Measurements from ENCODE around the gene APMAP. TPM values are rescaled to one million over a fixed set of nuclear protein-coding genes. Genes with fewer than 3 reads are reported as not detected.
"Not testable (repeated sequence)": the region's sequence is repeated elsewhere in the genome, so short reads cannot be mapped to it uniquely, and the experiment has no call there.

The APMAP gene
- total RNA-seq, 2 experiments from 2014 or later = 9.5 to 11.3 TPM

GRCh38 chr20:24948939-24949679 is 43.4 kb downstream of the APMAP start, which contains the start of gene CST7:
Gene CST7, plus strand, starts transcription at chr20:24949269. Its CDS starts 237 bp downstream, at chr20:24949506.
- Mint-ChIP-seq H3K9me3 (peaks cover 14% of the 10 kb centered on the region), H3K4me1 (ENCODE audit: low read depth) (peaks cover 22% of the 10 kb centered on the region), H3K27ac (peak within 1 kb of the TSS; percentile 73), H3K27me3 (no peaks in the 10 kb centered on the region), H3K4me3 (peak within 1 kb of the TSS; percentile 36), H3K36me3 (ENCODE audit: low read depth) (peaks cover 20% of the 10 kb centered on the region)
- CTCF ChIA-PET = no interaction called here
- peak; percentile 44 to 96 (median 70) for DNase-seq
- H3K27ac ChIP-seq (ENCODE audit: low read depth in 1 of 2, low read length in 2 of 2) = peak within 1 kb of the TSS; percentile 33 to 38
- H3K27me3 ChIP-seq (ENCODE audit: control insufficient read depth in 1 of 2, insufficient read depth in 2 of 2, low read length in 2 of 2) = no peaks in the 10 kb centered on the region
- peaks cover under 1% of the 10 kb centered on the region for H3K36me3 ChIP-seq (ENCODE audit: insufficient read depth, low read length)
- peak within 1 kb of the TSS; percentile 66 for H3K4me3 ChIP-seq (ENCODE audit: low read length)
- no peaks in the 10 kb centered on the region for H3K9me3 ChIP-seq (ENCODE audit: control insufficient read depth in 1 of 2, insufficient read depth in 1 of 2, low read length in 2 of 2)
- intact Hi-C loops (cut with DNase I, micrococcal nuclease) = no loop called here
- ATAC-seq (ENCODE audit: poor library complexity) = peak; percentile 85
- TF ChIP-seq CTCF (IDR thresholded peaks at IDR 0.05) = no peak
- POLR2A ChIA-PET = interaction anchor here (1.2 kb wide), 1 partner anchor 108 kb away, joined by 3 read pairs; the partner anchor contains the start of gene ACSS1
- peaks cover 56% of the 10 kb centered on the region for H3K4me1 ChIP-seq (ENCODE audit: insufficient read depth, low read length)

GRCh38 chr20:24948396-24948938 is 44.1 kb downstream of the APMAP start:
- Mint-ChIP-seq H3K27ac (peak overlapping the region; percentile 73), H3K9me3 (peaks cover 14% of the 10 kb centered on the region), H3K4me3 (peak overlapping the region; percentile 36), H3K36me3 (ENCODE audit: low read depth) (peaks cover 22% of the 10 kb centered on the region), H3K4me1 (ENCODE audit: low read depth) (peaks cover 22% of the 10 kb centered on the region)
- H3K27ac ChIP-seq (ENCODE audit: low read depth in 1 of 2, low read length in 2 of 2); DNase-seq; ATAC-seq (ENCODE audit: poor library complexity); H3K27me3 Mint-ChIP-seq; CTCF ChIA-PET; H3K27me3 ChIP-seq (ENCODE audit: control insufficient read depth in 1 of 2, insufficient read depth in 2 of 2, low read length in 2 of 2); intact Hi-C loops (cut with DNase I, micrococcal nuclease); H3K36me3 ChIP-seq (ENCODE audit: insufficient read depth, low read length); H3K9me3 ChIP-seq (ENCODE audit: control insufficient read depth in 1 of 2, insufficient read depth in 1 of 2, low read length in 2 of 2): not testable (repeated sequence)
- POLR2A ChIA-PET = interaction anchor here (1.2 kb wide), 1 partner anchor 109 kb away, joined by 3 read pairs; the partner anchor contains the start of gene ACSS1
- H3K4me3 ChIP-seq (ENCODE audit: low read length) = peak overlapping the region; percentile 66
- peaks cover 50% of the 10 kb centered on the region for H3K4me1 ChIP-seq (ENCODE audit: insufficient read depth, low read length)

- ATAC-seq (ENCODE audit: poor library complexity); H3K4me3 Mint-ChIP-seq; H3K36me3 ChIP-seq (ENCODE audit: insufficient read depth, low read length); H3K27me3 Mint-ChIP-seq; H3K27ac Mint-ChIP-seq; H3K27ac ChIP-seq (ENCODE audit: low read depth in 1 of 2, low read length in 2 of 2); DNase-seq; intact Hi-C loops (cut with DNase I, micrococcal nuclease); H3K4me3 ChIP-seq (ENCODE audit: low read length); POLR2A ChIA-PET; H3K9me3 ChIP-seq (ENCODE audit: control insufficient read depth in 1 of 2, insufficient read depth in 1 of 2, low read length in 2 of 2); H3K27me3 ChIP-seq (ENCODE audit: control insufficient read depth in 1 of 2, insufficient read depth in 2 of 2, low read length in 2 of 2): not testable (repeated sequence)
- H3K4me1 ChIP-seq (ENCODE audit: insufficient read depth, low read length) = peaks cover 29% of the 10 kb centered on the region
- Mint-ChIP-seq H3K9me3 (peaks cover 17% of the 10 kb centered on the region), H3K36me3 (ENCODE audit: low read depth) (peaks cover 33% of the 10 kb centered on the region), H3K4me1 (ENCODE audit: low read depth) (peaks cover 22% of the 10 kb centered on the region)
- CTCF ChIA-PET = interaction anchor here (0.6 kb wide), 1 partner anchor 48 kb away, joined by 3 read pairs; no protein-coding TSS in a partner anchor
These were observed 46.2 kb downstream of the APMAP start for GRCh38 chr20:24946376-24946775.

GRCh38 chr20:24943731-24944130 is 48.8 kb downstream of the APMAP start:
- POLR2A ChIA-PET = no interaction called here
- H3K9me3 Mint-ChIP-seq = peaks cover 17% of the 10 kb centered on the region

More at GRCh38 chr20:24943731-24944130, 48.8 kb downstream of the APMAP start:
- H3K4me3 Mint-ChIP-seq = no peak overlapping the region
- no peaks in the 10 kb centered on the region for H3K9me3 ChIP-seq (ENCODE audit: control insufficient read depth in 1 of 2, insufficient read depth in 1 of 2, low read length in 2 of 2)
- H3K27me3 ChIP-seq (ENCODE audit: control insufficient read depth in 1 of 2, insufficient read depth in 2 of 2, low read length in 2 of 2) = no peaks in the 10 kb centered on the region
- peaks cover 32% of the 10 kb centered on the region for H3K36me3 Mint-ChIP-seq (ENCODE audit: low read depth)
- intact Hi-C loops (cut with DNase I, micrococcal nuclease) = no loop called here
- DNase-seq (no peak), ATAC-seq (ENCODE audit: poor library complexity) (no peak)
- peaks cover 3% of the 10 kb centered on the region for H3K4me1 ChIP-seq (ENCODE audit: insufficient read depth, low read length)
- H3K4me3 ChIP-seq (ENCODE audit: low read length) = no peak overlapping the region
- H3K27ac ChIP-seq (ENCODE audit: low read depth in 1 of 2, low read length in 2 of 2) = no peak overlapping the region
- CTCF ChIA-PET = no interaction called here
- H3K27me3 Mint-ChIP-seq = no peaks in the 10 kb centered on the region
- no peak overlapping the region for H3K27ac Mint-ChIP-seq
- no peaks in the 10 kb centered on the region for H3K36me3 ChIP-seq (ENCODE audit: insufficient read depth, low read length)
- H3K4me1 Mint-ChIP-seq (ENCODE audit: low read depth) = peaks cover 10% of the 10 kb centered on the region
- TF ChIP-seq CTCF (IDR thresholded peaks at IDR 0.05) = no peak
